Measurements from ENCODE around the gene TRAP1.

The TRAP1 gene

GRCh38 chr16:3690980-3691720, 26.2 kb downstream of the TRAP1 start:
- no peaks in the 10 kb centered on the region for H3K27me3 ChIP-seq (ENCODE audit: low read length)
- no peak overlapping the region for H2AFZ ChIP-seq (ENCODE audit: low read depth, low read length, severe bottlenecking)
- no peaks in the 10 kb centered on the region for H3K9me3 ChIP-seq (ENCODE audit: insufficient read depth, low read length)
- H3F3A ChIP-seq (ENCODE audit: insufficient read depth) = no peaks in the 10 kb centered on the region
- no peaks in the 10 kb centered on the region for H4K20me1 ChIP-seq (ENCODE audit: low read depth, low read length)
- H3K79me2 ChIP-seq (ENCODE audit: insufficient read depth, low read length) = peaks cover 24% of the 10 kb centered on the region
- H3K27ac ChIP-seq (ENCODE audit: low read depth, low read length) = no peak overlapping the region
- no peak overlapping the region for H3K4me2 ChIP-seq (ENCODE audit: low read depth, low read length, poor library complexity, severe bottlenecking)
- H3K9me2 ChIP-seq (replicated peaks; ENCODE audit: insufficient read depth, low read length) = no peaks in the 10 kb centered on the region
- no peak overlapping the region for H3K9ac ChIP-seq (ENCODE audit: low read length)
- TF ChIP-seq CTCF (IDR thresholded peaks at IDR 0.05; ENCODE audit: insufficient read depth, low read length, poor library complexity, severe bottlenecking) (no peak), EZH2phosphoT487 (conservative IDR thresholded peaks at IDR 0.05; ENCODE audit: low read length) (no peak)
- H3K4me3 ChIP-seq (ENCODE audit: insufficient read depth, low read length, poor library complexity, severe bottlenecking) = no peak overlapping the region
- peaks cover 12% of the 10 kb centered on the region; the same call in 1 of the 2 replicates for H3K36me3 ChIP-seq (ENCODE audit: low read length)

GRCh38 chr16:3690470-3690928, 26.8 kb downstream of the TRAP1 start:
- Histone ChIP-seq H3K4me2 (ENCODE audit: low read depth, low read length, poor library complexity, severe bottlenecking) (no peak overlapping the region), H3K9me3 (ENCODE audit: insufficient read depth, low read length) (no peaks in the 10 kb centered on the region), H3K79me2 (ENCODE audit: insufficient read depth, low read length) (peaks cover 17% of the 10 kb centered on the region; the same call in 1 of the 2 replicates), H3K9me2 (replicated peaks; ENCODE audit: insufficient read depth, low read length) (no peaks in the 10 kb centered on the region), H2AFZ (ENCODE audit: low read depth, low read length, severe bottlenecking) (no peak overlapping the region), H3K36me3 (ENCODE audit: low read length) (peaks cover 12% of the 10 kb centered on the region; the same call in 1 of the 2 replicates), H3K27me3 (ENCODE audit: low read length) (no peaks in the 10 kb centered on the region), H3K9ac (ENCODE audit: low read length) (no peak overlapping the region), H3F3A (ENCODE audit: insufficient read depth) (no peaks in the 10 kb centered on the region), H3K27ac (ENCODE audit: low read depth, low read length) (no peak overlapping the region), H4K20me1 (ENCODE audit: low read depth, low read length) (no peaks in the 10 kb centered on the region), H3K4me3 (ENCODE audit: insufficient read depth, low read length, poor library complexity, severe bottlenecking) (no peak overlapping the region)
- TF ChIP-seq EZH2phosphoT487 (conservative IDR thresholded peaks at IDR 0.05; ENCODE audit: low read length) = no peak
- peak; percentile 96 for TF ChIP-seq CTCF (IDR thresholded peaks at IDR 0.05; ENCODE audit: insufficient read depth, low read length, poor library complexity, severe bottlenecking)

- Histone ChIP-seq H3K79me2 (ENCODE audit: insufficient read depth, low read length) (peaks cover 10% of the 10 kb centered on the region; the same call in 1 of the 2 replicates), H3F3A (ENCODE audit: insufficient read depth) (no peaks in the 10 kb centered on the region), H3K27ac (ENCODE audit: low read depth, low read length) (no peak overlapping the region), H3K9me3 (ENCODE audit: insufficient read depth, low read length) (no peaks in the 10 kb centered on the region), H3K27me3 (ENCODE audit: low read length) (no peaks in the 10 kb centered on the region), H3K4me2 (ENCODE audit: low read depth, low read length, poor library complexity, severe bottlenecking) (no peak overlapping the region), H4K20me1 (ENCODE audit: low read depth, low read length) (no peaks in the 10 kb centered on the region), H3K4me3 (ENCODE audit: insufficient read depth, low read length, poor library complexity, severe bottlenecking) (no peak overlapping the region), H3K36me3 (ENCODE audit: low read length) (peaks cover 12% of the 10 kb centered on the region; the same call in 1 of the 2 replicates), H3K9ac (ENCODE audit: low read length) (no peak overlapping the region), H2AFZ (ENCODE audit: low read depth, low read length, severe bottlenecking) (no peak overlapping the region), H3K9me2 (replicated peaks; ENCODE audit: insufficient read depth, low read length) (no peaks in the 10 kb centered on the region)
- TF ChIP-seq CTCF (IDR thresholded peaks at IDR 0.05; ENCODE audit: insufficient read depth, low read length, poor library complexity, severe bottlenecking) (no peak), EZH2phosphoT487 (conservative IDR thresholded peaks at IDR 0.05; ENCODE audit: low read length) (no peak)
Measured at GRCh38 chr16:3689731-3690130, 27.6 kb downstream of the TRAP1 start.
